HK-2 (cell line): ENCODE results near the gene SBSN.

Experiments
- DNase-seq: peaks from one replicate; pipeline ENCODE4 v3.0.0-alpha.2; 2018; ENCODE audit not compliant: unreplicated experiment

Gene SBSN

GRCh38 chr19:35533201-35533821 lies 5.2 kb upstream of the SBSN start, which contains the start of gene GAPDHS:
Gene GAPDHS (plus strand): TSS chr19:35533456. CDS start chr19:35533528, 72 bp downstream.
- no peak for DNase-seq

DNA sequence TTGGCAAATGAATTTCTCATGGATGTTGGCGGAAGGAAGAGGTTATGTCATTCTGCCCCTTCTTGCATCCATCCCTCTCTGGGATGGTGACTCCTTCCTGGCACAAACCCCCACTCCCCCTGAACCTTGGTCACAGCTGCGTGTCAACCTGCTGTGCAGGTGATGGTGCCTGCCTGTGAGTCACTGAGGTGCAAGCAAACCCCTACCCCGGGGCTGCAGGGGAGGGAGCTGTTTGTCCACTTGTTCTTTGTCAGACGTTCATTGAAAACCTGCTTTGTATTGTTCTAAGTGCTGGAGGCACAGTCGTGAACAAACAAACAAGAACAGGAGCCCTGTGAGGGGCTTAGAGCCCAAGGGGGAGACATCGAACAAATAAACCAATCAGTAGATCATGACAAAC lies 3.2 kb upstream of the SBSN start:
- DNase-seq = no peak

DNA sequence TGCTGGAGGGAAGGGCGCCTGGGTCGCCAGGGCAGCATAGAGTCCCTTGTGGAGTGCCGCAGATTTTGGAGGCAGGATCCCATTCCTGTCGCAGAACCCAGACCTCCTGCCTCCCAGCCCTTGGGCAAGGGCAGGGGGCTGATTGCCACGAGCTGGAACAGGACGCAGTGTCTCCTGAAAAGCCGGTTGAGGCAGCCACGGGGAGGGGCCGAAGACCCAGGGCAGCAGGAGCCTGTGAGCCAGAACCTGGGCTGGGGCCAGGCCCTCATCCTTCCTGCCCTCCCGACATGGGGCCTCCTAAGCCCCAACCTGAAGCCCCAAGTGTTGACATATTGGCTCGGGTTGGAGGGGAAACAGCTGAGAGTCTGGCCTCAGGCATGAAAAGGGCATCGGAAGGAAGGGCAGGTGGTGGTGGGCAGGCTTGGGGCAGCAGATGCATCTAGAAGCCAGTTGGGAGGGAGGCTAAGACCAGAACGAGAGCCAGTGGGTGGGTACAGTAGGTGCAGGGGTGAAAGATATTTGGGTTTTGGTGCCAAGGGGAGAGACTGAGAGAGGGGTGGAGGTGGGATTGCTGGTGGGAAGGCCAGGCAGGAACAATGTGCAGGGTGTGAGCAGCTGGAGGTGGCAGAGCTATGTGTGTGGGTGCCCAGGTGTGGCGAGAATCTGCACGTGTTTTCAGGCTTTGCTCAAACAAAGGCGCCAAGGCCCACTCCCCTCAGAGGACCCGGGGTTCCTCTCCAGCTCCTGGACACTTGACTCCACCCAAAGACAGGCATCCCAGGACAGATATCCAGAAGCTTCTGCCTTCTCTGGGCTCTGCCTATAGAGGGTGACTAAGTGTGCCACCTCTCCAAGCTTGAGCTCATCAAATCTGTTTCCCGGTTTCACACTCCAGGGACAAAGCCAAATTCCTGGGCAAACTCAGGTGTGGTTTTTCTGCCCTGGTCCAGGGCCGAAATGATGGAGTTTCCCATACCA lies 1.4 kb upstream of the SBSN start:
- no peak for DNase-seq

DNA sequence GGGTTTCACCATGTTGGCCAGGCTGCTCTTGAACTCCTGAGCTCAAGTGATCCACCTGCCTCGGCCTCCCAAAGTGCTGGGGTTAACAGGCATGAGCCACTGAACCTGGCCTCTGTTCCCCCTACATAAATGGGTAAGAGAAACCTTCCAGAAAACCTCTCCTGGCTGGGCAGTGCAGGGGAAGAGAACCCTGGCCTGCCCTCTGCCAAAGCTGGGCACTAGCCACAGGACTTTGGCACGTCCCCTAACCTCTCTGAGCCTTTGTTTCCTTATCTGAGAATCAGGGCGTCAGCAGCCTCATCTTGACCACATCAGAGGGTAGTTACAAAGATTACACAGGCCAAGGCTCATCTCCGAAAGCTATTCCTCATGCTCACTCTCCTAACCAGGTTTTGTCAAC lies 2.2 kb downstream of the SBSN start:
- DNase-seq = no peak

- no peak for DNase-seq
Measured at GRCh38 chr19:35524181-35524837, 3.8 kb downstream of the SBSN start.

DNA sequence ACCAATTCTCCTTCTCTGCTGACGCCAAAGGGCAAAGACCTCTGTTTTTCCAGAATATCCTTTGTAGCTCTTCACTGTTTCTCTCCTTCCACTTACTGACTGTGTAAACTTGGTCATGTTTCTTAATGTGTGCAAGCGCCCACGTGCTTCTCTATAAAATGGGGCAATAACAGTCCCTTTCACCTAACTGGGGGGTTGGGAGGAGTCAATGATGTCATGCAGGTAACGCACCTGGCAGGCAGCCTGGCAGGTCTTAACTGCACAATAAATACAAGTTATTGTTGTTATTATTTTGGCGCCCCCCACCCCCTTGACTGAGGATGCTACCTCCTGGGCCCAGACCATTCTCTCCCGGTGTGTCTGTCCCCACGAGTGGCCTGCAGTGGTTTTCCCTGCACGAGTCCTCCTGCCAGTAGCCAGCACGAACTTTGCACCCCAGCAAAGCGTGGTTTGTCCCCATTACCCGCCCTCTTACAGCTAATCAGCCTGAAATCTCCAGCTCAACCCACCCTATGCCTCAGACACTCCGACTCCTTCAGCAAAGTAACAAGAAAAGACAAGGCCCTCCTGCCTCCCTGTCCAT lies 5.3 kb downstream of the SBSN start:
- DNase-seq = no peak

- no peak for DNase-seq
Measured at GRCh38 chr19:35521124-35521743, 6.9 kb downstream of the SBSN start.

GRCh38 chr19:35519291-35519690 lies 8.8 kb downstream of the SBSN start:
- no peak for DNase-seq

- peak; percentile 59 for DNase-seq
Measured at GRCh38 chr19:35518313-35518712, 9.8 kb downstream of the SBSN start.

DNA sequence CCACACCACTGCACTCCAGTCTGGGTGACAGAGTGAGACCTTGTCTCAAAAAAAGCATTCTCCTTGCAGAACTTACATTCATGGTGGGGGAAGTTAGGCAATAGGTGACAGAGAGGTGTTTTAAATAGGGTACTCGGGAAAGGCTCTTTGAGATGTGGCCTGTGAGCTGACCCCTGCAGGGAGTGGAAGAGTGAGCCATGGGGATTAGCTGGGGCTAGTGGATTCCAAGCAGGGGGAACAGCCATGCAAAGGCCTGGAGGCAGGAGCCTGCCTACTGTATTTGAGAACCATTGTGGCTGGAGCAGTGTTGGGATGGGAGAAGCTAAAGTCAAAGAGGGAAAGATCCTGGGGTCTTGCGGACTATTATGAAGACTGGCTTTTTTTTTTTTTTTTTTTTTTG lies 10.8 kb downstream of the SBSN start:
- no peak for DNase-seq

DNA sequence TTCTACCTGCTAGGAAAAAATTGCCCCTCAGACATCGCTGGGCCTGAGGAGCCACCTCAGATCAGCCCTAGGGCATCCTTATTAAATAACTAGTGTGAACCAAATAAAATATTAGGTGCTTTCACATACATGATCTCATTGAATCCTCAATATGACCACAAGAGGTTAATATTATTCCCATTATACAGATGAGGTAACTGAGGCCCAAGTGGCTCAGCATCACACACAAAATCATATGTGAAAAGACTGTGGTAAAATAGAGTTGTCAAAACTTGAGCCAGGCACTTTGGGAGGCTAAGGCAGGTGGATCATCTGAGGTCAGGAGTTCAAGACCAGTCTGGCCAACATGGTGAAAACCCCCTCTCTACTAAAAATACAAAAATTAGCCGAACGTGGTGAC lies 11.8 kb downstream of the SBSN start:
- DNase-seq = no peak

- peak; percentile 38 for DNase-seq
Measured at GRCh38 chr19:35514282-35514809, 13.8 kb downstream of the SBSN start.

DNA sequence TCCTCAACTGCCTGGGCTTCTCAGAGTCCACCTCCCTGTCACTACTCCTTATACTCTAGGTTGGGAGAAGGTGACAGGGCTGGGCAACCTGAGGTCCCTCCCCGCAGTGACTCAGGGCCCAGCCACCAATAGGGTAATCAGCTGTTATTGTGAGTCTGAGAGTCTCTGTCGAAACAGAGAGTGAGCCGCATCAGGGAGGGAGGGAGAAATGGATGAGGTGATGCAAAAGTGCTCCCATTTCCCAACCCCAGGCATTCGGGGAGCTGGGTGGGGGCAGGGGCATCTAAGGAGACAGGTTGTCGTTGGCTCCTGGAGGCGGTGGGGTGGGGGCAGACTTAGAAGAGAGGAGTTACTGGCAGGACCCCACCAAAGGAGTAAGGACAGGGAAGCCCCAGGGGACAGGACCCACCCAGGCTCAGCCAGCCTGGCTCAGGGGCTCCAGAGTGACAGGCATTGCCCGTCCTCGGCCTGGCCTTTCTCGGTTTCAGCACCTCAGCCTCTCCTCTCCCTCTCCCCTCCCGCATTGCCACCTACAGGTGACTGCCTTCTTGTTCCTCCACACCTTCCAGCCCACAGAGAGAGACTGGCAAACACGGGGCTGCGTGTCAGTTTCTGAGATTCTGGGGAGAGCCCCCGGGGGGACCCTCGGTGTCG lies 14.4 kb downstream of the SBSN start, which contains the start of gene DMKN:
Gene DMKN (minus strand): TSS at position 22 of the 654 bp plus-strand sequence. CDS start 174 bp downstream, outside the sequence.
- DNase-seq = peak; percentile 56

DNA sequence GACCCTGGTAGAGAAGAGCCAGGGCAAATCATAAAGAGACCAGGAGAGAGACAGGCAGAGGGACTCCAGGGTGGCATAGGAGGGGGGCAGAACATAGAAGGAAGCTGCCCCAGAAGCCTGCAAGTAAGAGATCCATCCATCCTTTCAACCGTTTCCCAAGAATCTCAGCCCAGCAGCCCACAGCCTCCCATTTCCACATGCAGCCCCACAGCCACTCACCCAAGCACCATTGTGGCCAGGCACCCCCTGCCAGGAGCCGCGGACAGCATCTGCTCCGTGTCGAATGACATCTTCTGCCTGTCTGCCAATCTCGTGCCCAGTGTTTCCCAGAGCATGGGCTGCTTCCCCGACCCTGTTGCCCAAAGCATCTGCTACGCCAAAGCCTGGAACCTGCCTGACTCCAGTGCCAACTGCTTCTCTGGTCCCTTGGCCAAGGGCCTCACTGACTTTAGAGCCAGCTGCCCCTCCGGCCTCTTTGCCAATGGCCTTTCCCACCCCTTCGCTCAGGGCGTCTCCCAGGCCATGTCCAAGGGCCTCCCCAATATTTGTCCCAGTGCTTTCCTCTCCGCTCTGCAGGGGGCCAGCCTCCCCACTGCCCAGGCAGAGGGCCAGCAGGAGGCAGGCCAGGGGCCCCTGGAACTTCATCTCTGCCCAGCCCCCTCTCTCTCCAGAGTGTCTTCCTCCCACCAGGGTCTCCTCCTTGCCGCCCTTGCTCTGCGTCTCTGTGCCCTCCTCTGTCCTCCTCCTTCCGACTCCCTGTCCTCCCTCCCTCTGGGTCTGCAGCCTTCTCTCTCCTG lies 15.1 kb downstream of the SBSN start:
- no peak for DNase-seq

DNA sequence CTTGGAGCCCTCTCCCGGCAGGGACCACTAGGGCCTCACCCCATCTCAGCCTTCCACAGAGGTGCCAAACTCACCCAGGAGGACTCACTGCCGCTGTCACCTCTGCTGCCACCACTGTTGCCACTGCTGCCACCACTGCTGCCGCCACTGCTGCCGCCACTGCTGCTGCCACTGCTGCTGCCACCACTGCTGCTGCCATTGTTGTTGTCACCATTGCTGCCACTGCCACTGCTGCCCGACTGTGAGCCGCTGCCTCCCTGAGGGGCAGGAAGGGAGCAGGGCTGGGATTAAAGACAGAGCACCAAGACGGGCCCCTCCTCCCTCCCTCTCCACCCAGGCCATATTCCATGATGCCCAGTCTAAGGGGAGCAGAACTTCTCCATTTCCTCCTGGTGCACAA lies 16.8 kb downstream of the SBSN start:
- no peak for DNase-seq

DNA sequence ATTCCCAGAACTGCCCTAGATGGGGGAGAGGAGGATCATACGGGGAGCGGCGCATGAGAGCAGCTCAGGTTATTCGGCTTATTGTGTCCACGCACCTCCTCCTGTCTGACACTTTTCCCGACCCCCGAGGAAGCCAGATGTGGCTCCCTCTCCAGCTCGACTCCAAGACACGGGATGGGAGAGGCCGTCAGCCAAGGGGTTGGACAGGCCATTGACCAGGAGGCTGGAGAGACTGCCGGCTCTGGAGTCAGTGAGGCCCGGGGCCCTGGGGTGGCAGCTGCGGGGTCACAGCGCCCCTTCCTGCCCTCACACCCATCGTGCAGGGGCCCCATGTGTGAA lies 17.5 kb downstream of the SBSN start:
- DNase-seq = no peak

DNA sequence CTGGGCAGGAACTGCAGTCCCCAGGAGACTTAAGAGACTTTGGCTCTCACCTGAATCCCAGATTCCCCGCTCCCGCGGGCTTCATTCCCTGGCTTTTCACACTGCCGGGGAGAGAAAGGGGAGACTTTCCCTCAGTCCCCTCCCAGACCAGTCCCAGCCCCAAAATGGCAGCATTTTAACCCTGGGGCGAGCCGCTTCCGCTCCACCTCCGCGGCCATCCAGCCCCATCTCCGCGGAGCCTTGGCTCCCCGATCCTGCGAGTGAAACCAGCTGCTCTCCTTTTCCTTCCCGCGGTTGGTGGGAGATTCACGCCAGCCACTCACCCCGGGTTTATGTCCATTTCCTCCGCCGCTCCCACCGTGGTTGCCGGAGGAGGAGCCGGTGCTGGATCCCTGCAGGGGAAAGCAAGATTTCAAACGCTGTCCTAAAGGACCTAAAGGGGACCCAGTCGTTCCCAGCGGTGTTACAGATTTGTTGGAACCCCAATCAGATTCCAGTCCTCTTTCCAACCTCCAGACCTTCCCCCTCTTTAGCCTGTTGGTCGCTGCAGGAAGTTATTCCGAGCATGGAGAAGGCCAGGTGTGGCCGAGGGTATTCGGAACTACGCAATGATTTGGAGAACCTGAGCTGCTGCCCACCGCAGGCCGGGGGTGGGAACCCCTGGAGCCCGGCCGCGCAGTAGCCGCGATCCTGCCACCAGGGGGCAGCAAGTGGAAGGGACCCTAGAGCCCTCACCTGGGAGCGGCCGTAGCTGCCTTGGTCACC lies 18.1 kb downstream of the SBSN start:
- DNase-seq = peak; percentile 92

GRCh38 chr19:35509018-35509652 lies 19.0 kb downstream of the SBSN start:
- peak; percentile 71 for DNase-seq

- no peak for DNase-seq
Measured at GRCh38 chr19:35508129-35508528, 20.0 kb downstream of the SBSN start.
